Suppressor macrophage treated with lipopolysaccharide for 4 hours (primary cell): ENCODE data around the gene PLEKHM2.

Experiments used
- DNase-seq: peaks from one replicate; pipeline ENCODE4 v3.0.0-alpha.2; 2020

The PLEKHM2 gene

GRCh38 chr1:15740924-15741850, 57.1 kb downstream of the PLEKHM2 start:
- peak; percentile 50 for DNase-seq

DNA sequence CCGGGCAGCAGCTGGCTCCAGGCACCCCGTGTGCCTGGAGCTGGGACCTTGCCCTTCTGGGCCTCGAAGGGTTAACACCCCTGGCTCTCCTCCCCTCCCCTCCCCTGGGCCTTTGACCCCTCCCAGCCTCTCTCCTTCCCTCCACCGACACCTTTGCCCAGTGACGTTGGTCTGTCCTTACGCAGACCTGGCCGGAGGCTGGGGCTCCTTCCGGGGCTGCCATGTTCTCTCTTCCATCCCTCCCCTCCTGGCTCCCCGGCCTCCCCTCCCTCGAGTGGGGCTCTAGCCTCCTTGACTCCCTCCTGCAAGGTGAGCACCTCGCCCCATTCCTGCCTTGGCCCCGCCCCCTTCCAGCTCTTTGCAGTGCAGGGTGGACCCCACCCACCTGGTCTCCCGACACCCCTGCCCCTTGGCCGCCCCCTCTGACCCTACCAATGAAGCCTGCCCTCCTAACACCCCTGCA, 58.2 kb downstream of the PLEKHM2 start, which contains the start of gene TMEM82:
TSS of gene TMEM82 (plus strand) at position 161 of the 463 bp plus-strand sequence. CDS start at position 222, 61 bp downstream.
- no peak for DNase-seq

DNA sequence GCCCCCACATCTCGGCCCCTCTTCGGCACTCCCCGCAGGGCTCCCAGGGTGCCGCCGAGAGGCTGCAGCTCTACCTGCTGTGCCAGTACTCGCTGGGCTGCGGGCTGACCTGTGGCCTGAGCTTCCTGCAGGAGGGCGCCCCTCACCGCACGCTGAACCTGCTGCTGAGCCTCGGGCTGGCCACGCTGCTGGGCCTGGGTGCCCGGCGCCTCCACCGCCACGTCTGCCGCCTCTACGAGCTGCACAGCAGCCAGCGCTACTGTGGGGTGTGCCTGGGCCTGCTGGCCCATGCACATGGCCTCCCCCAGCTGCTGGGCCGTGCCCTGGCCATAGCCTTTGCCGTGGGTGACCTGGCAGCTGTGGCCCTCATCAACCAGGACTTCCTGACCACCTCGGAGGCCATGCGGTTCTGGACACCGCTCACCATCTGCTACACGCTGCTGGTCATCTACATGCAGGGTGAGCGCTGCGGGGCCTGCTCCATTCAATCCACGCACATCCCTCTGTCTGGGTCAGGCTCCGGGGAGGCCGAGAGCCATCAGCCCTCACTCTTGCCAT, 60.1 kb downstream of the PLEKHM2 start:
- DNase-seq: no peak

- DNase-seq: no peak
Observed at GRCh38 chr1:15747378-15747777, 63.3 kb downstream of the PLEKHM2 start.

GRCh38 chr1:15748264-15748663, 64.1 kb downstream of the PLEKHM2 start:
- no peak for DNase-seq

DNA sequence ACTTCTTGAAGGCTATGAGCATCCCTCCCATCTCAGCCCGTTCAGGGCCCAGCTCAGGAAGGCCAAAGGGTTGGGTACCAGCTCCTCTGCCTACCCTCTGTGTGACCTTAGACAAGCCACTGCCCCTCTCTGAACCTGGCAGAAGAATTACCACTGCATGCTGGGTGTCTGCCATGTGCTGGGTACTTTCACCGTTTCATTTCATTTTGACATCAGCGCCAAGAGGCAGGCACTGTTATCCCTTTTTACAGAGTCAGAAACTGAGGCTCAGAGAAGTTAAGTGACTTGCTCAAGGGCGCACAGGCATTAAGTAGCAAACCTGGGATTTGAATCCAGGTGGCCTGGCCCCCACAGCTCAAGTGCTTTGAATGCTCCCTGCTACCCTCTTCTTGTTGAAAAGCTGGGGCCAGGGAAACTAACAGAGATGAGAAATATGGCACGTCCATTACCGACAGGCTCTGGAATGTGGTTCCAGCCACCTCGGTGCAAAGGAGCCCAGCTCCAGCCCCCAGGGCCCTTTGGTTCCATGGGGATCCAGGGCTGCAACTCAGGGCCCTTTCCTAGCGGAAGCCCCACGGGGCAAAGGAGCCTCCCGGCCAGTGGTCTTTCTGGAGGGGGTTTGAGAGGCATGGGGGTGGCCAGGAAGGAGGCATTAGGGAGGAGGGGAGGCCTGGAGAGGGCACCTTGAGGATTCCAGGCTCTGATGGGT, 64.7 kb downstream of the PLEKHM2 start:
- no peak for DNase-seq

DNA sequence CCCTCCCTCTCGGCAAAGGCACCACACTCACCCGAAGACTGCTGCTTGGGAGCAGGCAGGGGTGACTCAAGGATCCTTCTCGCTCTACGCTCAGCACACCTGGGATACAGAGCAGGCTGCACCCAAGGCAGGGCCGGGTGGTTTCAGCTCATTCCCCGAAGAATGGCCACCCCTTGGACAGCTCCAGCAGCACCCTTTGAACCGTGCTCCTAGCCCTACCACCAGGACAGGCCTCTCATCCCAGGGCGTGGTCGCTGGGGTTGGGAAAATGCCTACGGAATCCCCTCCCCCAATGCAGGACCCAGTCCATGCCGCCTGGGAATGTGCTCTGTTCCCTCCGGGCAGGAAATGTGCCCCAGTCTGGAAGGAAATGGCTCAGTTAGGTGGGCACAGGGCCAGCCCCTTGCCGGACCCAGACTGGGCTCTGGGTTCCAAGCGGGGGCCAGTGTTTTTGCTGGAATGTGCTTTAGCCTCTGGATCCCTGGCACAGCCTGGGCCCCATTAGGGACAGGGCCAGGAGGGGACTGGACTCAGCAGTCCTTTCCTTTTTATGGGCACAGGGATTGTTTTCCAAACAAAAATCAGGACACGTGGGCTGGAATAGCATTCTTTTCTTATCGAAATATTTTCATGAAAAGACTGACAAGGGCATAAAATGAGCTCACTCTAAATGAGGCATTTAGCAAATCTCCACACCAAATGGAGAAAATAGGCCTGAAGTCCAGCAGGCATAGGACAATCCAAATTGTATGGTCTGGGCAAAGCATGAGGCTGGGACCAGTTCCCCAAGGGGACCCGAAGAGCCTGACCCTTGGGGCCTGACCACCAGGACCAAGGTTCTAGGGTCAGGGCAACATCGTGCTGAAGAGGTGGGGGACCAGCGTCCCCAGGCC, 65.5 kb downstream of the PLEKHM2 start:
- DNase-seq: no peak

GRCh38 chr1:15750924-15751323, 66.8 kb downstream of the PLEKHM2 start:
- no peak for DNase-seq

DNA sequence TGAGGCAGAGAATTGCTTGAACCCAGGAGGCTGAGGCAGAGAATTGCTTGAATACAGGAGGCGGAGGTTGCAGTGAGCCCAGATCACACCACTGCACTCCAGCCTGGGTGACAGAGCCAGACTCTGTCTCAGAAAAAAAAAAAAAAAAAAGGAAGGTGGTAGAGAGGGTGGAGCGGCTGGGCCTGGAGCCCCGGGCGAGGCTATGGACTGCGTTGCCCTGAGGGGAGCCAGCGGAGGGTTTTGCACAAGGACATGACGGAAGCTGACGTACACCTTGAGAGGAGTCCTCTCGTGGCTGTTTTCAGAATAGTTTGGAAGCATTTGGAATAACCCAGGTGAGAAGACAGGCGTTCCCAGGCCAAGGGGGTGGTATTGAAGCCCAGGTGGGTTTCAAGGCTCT, 67.6 kb downstream of the PLEKHM2 start:
- DNase-seq: no peak

GRCh38 chr1:15753776-15754175, 69.7 kb downstream of the PLEKHM2 start:
- no peak for DNase-seq

DNA sequence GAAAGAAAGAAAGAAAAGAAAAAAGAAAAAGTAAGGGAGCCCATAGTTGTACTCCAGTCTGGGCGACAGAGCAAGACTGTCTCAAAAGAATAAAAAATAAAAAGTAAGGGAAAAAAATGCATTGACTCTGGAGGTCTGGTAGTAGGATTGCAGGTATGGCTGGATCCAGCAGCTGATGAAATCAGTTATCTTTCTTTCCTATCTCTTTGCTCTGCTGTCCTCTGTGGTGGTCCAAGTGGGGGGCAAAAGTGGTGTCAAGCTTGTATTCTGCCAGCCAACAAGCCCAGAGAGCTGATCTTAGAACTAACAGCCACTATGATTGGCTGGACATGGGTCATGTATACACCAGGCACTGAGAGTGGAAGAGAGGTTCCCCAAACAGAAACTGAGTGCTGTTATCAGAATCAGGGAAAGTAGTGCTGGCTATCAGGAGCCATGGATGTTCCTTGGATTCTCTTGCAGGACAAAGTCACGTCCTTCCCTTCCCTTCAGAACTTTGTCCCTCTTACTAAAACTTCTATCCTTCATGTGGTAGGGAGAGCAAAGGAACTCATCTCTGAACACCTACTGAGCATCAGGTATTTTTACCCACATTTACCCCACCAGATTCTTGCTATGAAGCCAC, 71.0 kb downstream of the PLEKHM2 start:
- no peak for DNase-seq

- no peak for DNase-seq
Observed at GRCh38 chr1:15755646-15756040, 71.5 kb downstream of the PLEKHM2 start.

GRCh38 chr1:15756143-15757015, 72.3 kb downstream of the PLEKHM2 start:
- DNase-seq: no peak

DNA sequence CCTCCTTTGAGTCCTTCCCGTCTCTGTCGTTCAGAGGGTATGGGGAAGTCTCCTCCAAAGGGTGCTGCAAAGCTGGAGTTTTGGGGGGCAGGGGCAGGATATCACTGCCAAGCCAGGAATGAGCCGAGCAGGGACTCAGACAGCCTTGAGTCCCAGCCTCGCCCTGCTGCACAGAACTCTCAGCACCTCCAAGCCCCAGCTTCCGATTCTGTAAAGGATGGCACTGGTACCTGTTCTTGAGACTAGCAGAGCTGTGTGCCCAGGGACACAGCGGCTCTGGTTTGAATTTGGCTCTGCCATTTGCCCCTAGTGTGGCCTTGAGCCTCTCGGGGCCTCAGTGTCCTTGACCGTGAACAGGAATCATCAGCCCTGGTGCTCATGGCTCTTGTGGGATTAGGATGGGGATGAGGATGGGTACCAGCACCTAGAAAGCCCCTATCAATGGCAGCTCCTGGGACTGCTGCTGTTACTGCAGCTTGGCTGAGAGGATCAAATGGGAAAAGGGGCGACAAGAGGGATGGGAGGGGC, 73.0 kb downstream of the PLEKHM2 start:
- no peak for DNase-seq

DNA sequence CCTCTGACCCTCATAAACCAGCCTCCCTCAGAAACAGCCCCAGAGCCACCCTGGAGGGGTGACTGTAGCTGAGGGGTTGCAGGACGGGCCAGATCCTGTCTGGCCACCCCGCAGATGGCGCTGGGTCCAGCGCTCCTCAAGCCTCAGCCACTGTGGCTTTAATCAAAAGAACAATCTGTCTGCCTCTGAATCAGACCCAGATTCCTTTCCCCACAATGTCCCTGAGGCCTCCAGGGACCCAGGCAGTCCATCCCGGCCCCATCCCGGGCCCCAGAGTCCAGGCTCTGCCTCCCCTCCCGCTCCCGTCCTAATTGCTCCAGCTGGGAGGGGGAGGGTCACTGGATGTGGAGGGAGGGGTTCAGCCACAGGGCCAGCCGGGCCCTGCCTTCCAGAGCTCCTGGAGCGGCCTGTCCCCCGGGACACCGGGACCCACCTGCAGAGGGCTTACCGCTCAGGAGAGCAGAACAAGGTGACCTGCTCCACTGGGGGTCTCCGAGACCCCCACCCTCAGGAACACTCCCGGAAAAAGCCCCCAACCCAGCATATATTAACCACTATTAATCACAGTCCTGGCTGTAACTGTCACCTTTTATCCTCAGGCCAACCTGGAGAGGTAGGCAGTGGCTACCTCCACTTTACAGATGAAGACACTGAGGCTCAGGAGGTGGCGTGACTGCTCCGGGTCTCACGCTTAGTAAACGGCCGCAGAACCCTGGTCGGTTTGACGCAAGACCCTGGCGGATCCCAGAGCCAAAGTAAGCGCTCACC, 73.6 kb downstream of the PLEKHM2 start:
- DNase-seq: no peak

- no peak for DNase-seq
Observed at GRCh38 chr1:15758343-15758931, 74.3 kb downstream of the PLEKHM2 start, which contains the start of gene FBLIM1. Gene FBLIM1 (plus strand): TSS chr1:15758795. CDS start chr1:15764984, 6,189 bp downstream.

DNA sequence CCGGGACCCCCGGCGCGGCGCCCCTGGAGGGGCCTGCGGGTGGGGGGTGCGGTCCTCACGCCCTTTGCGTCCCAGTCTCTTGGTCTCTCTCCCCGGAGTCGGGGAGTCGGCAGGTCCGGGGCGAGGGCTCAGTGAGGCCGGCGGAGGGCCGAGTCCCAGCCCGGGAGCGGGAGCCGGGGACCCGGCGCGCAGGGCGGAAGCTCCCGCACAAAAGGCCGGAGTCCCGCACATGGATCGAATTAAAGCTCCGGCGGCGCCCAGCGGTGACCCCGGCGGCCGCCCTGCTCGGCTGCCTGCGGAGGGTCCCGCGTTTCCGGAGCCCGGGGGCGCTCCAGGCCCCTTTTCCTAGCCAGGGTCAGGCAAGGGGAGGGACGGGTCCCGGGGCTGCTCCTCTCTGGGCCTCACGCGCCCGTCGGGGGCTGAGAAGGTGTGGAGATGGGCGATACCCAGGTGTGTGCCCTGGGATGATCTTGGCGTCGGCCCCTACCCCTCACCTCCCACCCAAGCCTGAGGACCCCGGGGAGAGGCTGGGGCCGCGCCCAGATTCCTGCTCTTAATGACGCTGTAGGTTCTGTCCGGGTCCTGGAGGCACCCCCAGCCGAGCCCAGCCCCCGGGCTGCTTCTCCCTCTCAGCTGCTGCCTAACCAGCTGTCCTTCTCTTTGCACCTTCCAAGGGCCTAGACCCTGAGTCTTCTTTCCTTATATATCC, 75.0 kb downstream of the PLEKHM2 start:
- peak; percentile 15 for DNase-seq

DNA sequence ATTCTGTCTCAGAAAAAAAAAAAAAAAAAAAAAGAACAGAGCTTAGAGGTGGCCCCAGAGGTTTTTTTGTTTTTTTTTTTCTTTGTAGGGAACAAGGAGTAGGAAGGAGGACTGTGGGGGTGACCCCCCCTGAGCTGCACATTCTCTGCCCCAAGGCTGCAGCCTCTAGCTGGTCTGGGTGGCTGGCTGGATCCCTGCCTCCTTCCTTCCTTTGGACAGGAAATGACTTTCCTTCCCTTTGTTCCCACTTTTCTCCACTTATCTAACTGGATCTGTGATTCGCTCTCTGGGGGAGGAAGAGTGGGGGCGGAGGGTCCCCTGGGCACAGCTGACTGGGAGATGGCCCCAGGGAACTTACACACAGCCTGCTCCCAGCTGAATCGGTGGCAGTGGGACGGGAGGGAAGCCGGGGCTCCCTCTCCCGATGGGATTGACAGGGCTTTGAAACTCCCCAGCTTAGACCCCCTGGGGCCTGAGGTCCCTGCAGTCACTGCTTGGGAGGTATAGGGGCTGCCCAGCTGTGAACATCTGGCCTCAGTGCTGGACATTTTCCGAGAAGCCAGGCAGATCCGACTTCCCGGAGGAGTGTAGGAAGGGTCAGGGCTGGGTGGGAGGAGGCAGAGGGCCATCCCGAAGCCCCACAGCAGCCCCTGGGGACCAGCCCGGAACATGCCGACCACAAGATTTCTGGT, 76.5 kb downstream of the PLEKHM2 start:
- DNase-seq: no peak
